Endometrial microvascular endothelial cells (primary cell): ENCODE data around the gene BLACAT1. TPM values are rescaled to one million over a fixed set of nuclear protein-coding genes. Genes with fewer than 3 reads are reported as not detected.
"Not testable (repeated sequence)": the region's sequence is repeated elsewhere in the genome, so short reads cannot be mapped to it uniquely, and the experiment has no call there.

Experiments
- in situ Hi-C: cut with HindIII; loops from 2 replicates; pipeline ENCODE4 v1.10.0; 2017; ENCODE audit warnings: low sequenced_read_pairs, low pct_unique_long_range_greater_than_20kb; ENCODE audit errors: inconsistent ontology term
- total RNA-seq: library from RNA; depleted of rRNA; stranded (reverse); fragments of >200 nt; gene quantifications from one replicate; pipeline ENCODE4 v1.2.3, GENCODE V29; 2015; ENCODE audit errors: inconsistent ontology term

BLACAT1 gene
- total RNA-seq, 1 donor from 2014 or later, result not detected

GRCh38 chr1:205444931-205445645, 10.8 kb downstream of the BLACAT1 start:
- in situ Hi-C loops, result no loop called here

GRCh38 chr1:205444300-205444930, 11.4 kb downstream of the BLACAT1 start:
- in situ Hi-C loops, result no loop called here

GRCh38 chr1:205443585-205444299, 12.1 kb downstream of the BLACAT1 start:
- in situ Hi-C loops, result no loop called here

- in situ Hi-C loops, result no loop called here
Measured at GRCh38 chr1:205442051-205442725, 13.7 kb downstream of the BLACAT1 start.

GRCh38 chr1:205441716-205442050, 14.2 kb downstream of the BLACAT1 start:
- in situ Hi-C loops, result no loop called here

- in situ Hi-C loops, result no loop called here
Measured at GRCh38 chr1:205441318-205441633, 14.6 kb downstream of the BLACAT1 start.

- in situ Hi-C loops, result no loop called here
Measured at GRCh38 chr1:205440476-205441317, 15.1 kb downstream of the BLACAT1 start.

- in situ Hi-C loops, result no loop called here
Measured at GRCh38 chr1:205440121-205440475, 15.7 kb downstream of the BLACAT1 start.

- in situ Hi-C loops, result no loop called here
Measured at GRCh38 chr1:205438213-205439158, 17.4 kb downstream of the BLACAT1 start.

- in situ Hi-C loops, result no loop called here
Measured at GRCh38 chr1:205437570-205437969, 18.3 kb downstream of the BLACAT1 start.

- in situ Hi-C loops, result no loop called here
Measured at GRCh38 chr1:205436776-205437410, 19.0 kb downstream of the BLACAT1 start.

- in situ Hi-C loops, result no loop called here
Measured at GRCh38 chr1:205435578-205436573, 20.0 kb downstream of the BLACAT1 start.

- in situ Hi-C loops, result no loop called here
Measured at GRCh38 chr1:205434738-205435137, 21.1 kb downstream of the BLACAT1 start.

- in situ Hi-C loops, result not testable (repeated sequence)
Measured at GRCh38 chr1:205432692-205433091, 23.2 kb downstream of the BLACAT1 start.

GRCh38 chr1:205432116-205432515, 23.7 kb downstream of the BLACAT1 start:
- in situ Hi-C loops, result no loop called here

GRCh38 chr1:205430696-205431305, 25.0 kb downstream of the BLACAT1 start:
- in situ Hi-C loops, result no loop called here
